Activated CD4-positive, alpha-beta T cell treated with anti-CD3 and anti-CD28 coated beads, Interleukin-2, Interleukin-6, amounts not matched to agents 100 ng/mL and 50 ng/mL, durations not matched to agents 16 hours and 8 hours (primary cell): ENCODE results near the gene MTUS2.

ENCODE experiments used
- DNase-seq: peaks from one replicate; pipeline ENCODE4 v3.0.0-alpha.2; 2020

Gene MTUS2

DNA sequence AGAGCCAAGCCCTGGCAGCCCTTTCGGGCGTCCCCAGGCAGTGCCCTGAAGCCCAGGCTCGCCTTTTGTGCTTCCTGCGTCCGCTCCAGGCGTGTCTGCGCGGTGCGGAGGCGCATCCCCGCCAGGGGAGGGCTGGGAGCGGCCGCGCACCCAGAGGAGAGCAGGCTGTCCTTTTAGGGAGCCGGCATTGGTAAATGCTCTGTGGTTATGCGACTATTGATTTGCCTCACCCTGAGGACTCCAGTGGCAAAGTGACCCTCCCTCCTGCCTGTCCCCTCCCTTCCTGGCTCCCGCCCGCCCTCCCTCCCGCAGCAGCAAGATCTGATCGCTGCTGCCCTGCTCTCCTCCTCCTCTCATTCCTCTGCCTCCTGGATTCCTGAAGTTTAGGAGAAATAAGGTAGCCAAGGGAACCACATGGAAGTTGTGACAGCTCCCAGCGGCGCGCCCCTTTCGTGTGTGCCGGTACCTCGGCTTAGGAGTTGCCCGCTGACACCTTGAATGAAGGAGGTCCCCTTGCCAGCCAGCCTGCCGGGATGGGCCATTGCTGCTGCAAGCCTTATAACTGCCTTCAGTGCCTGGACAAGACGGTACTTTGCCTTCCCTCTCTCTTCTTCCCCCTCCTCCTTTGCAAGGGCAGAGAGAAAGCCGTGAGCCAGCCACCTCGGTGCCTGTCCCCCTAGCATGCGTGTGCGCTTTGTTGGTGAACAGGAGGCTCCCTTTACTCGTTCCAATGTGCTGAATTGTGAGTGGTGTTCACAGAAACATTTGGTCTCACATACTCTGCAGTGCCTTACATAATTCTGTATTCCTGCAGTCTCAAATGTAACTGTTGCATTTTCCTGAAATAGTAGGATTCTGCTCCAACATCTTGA, 608.4 kb downstream of the MTUS2 start:
- DNase-seq: no peak

DNA sequence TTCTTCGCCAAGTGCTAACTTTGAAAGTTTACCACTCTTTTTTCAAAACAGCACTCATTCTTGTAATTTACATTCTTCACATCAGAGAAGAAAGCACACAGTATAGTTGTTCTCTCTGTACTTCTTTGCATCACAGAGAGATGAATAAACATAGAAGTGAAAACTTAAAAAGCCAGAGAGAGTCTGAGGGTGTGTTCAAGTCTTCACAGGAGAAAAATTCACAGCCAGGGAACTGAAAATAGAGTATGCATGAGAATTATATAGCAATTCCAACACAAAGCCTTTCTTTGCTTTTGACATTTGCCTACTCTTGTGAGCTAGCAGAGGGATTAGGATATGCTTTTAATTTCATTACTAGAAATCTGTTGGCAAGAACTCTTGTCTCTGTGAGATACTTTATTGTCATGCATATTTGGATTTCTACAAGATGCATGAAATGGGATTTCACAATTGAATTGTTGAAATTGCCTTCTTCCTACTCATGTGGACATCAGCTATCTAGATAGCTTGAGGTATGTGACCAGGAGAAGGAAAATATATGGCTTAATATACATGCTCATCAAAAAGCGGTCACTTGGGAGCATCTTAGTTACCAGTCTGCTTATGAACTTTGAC, 609.3 kb downstream of the MTUS2 start:
- no peak for DNase-seq

DNA sequence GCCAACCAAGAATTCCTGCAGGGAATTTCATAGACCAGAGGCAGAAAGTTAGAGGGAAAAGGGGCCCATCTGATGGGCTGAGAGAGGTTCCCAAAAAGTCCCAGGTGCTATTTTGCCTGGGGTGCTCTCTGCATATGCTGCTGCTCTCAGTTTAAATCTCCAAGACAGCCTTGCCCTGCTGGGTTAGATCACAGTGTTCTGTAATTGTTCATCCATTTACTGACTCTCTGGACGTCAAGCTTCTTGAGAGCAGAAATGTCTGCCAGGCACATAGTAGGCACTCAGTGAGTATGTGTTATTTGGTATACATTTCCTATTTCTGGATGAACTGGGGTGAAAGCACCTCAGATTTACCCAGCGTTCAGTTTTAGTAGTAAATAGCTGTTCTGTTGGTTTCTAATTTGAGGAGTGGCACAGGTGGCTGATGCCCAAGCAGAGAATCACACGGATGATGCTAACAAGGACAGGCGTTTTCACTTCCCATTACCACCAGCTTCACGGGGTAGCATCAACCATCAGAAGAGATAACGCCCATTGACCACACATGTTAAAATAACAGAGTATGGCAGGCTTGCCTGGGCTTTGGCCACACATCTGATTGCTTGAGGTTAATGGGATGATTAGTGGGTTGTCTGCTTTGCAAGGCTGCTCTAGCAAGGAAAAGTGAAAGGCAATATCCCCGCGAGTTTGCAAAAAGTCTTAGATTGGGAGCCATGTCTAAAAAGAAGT, 614.2 kb downstream of the MTUS2 start:
- no peak for DNase-seq

DNA sequence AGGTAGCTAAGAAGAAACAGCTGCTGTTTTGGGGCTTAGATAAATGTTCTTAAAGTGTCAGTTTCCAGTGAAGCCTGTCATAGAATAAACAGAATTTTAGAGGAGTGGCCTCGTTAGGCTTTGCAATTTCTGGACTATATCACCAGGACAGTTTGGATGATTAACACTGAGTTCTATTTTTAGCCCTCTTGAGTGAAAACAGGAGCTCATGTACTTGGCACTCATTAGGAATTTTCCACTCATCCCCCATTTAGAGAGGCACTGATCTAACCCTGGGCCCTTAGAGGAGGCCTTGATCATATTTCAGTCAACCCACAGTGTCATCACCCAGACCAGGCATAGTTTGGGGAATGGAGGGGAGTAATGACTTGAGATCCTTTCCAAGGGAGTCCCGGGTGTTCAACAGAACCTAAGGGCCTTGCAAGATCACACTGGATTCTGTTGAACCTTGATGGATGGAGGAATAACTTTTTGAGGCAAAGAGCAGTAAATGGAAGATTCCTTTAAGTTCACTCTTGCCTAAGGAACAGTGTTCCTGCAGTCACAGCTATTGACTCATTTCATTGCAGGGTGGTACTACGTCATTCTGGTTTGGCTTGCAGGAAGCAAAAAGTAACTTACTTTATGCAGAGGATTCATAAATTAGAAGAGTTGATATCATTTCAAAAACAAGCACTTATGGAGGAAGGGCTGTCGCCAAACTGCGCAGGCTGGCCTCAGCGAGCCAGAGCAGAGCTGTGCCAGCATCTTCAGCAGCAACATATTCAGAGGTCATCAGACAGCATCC, 615.2 kb downstream of the MTUS2 start:
- DNase-seq: no peak

DNA sequence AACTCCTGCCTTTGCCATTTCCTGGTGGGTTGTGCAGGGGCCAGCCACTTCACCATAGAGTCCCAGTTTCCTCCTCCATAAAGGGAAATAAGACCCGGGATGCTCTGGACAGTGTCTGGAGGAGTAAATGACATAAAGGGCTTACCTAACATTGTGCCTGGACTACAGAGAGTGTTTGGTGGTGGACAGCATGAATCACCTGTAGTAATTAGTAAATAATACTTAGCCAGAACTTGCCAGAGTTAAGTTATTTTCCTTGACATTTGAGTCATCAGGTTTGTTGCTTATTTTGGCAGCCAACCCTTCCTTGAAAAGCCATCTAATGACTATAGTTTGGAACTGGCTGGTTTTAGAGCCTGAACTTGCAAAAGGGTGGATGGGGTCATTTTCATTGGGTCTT, 616.2 kb downstream of the MTUS2 start:
- no peak for DNase-seq

DNA sequence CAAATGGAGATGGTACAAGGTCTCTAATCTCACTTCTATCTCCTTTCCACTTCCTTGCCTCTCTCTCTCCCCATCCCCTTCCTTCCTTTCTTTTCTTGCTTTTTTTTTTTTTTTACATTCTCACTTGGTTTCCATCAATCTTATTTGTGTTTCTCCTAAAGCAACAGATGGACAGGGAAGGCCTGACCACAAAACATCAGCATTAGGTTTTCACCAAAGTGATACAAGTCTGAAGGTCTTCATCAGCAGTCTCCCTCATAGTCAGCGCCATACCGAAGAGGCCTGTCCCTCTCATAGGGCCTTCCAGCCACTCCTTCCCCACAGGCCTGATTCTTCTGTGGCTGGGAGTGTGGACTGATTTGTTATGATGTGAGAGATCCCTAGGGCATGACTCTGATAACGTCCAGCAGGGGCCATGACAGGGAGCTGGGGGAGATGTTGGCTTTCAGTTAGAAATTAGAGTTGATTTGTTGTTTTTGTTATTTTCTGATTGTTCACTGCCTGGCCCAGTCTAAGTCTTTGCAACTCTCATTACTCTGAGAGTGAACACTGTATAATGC, 616.7 kb downstream of the MTUS2 start:
- DNase-seq: no peak

DNA sequence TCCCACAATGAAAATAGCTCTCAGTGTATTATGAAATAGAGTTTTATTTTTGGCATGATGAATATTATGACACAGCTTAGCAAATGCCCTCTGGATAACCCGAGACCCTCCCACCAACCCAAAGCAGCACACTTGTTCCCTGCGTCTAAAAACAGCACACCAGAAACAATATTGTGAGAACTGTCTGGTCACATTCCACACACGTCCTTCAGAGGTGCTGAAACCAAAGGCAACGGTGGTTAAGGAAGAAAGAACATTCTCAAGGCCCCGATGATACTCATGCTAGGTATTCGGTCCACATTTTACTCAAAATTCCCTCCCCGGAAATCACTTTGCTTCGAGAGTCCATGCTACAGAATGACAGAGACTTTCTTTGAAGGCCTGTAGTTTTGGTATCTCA, 618.6 kb downstream of the MTUS2 start:
- no peak for DNase-seq

DNA sequence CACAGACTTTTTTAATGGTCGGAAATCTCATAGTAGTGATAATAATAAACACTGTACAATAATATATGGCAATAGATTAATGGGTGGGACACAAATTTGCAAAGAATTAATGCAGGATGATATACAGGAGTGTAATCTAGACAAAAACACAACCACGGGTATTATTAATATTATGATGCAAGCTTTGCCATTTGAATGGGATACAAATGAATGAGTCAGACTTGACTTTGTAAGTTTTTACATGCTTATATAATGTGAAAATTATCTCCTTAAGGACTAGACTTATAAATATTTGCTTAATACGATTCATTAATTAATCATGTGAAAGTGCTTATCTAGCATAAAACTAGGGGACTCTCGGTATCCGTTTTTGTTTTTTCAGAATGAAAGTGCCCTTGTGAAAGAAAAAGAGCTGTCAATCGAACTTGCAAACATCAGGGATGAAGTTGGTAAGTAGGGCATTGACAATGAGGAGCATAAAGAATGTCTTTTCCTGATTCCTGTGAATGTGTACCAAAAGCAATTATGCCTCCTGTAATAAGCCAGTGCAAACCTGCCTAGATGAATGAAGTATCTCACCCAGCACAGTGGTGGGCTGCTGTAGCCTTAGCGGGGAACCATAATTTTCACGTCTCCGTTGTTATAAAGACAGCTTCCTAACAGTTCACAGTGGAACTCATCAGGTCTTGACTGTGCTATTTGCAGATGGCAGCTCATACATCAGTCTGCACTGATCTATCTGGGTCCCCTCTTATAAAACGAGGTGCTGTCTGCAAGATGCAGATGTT, 619.7 kb downstream of the MTUS2 start:
- DNase-seq: no peak

DNA sequence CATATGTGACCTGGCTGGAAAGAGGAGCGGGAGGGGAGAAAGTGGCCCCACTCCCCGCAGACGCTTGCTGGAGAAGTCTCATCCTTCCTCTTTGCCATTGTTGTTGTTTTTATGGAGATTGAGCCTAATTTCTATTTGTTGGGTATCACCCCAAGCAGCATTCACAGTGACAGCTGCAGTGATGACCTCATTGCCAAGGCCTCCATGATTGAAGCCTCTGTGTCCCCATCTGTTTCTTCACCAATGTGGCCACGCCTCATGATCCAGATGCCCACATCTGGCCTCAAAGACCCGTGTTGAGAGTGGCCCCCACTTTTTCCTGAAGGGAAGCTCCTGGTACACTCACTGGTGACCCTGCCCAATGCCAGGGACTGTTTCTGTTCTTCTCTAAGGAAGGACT, 621.2 kb downstream of the MTUS2 start:
- DNase-seq: no peak

DNA sequence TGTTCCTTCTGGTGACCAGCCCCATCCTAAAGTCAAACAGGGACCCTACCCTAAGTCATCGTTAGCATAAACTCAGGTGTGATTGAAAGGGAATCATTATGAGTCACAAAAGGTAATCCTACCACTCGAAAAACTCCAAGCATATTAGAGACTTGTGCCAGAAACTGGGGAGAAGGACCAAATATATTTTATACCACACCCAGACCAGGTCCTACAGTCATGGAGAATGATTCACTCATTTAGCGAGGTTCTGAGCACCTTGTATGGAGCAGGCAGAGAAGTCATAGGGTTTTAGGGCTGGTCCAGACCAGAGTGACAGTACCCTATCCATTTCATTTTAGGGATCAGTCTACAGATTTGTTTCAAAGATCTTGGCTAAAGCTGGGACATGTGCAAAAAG, 625.9 kb downstream of the MTUS2 start:
- no peak for DNase-seq

DNA sequence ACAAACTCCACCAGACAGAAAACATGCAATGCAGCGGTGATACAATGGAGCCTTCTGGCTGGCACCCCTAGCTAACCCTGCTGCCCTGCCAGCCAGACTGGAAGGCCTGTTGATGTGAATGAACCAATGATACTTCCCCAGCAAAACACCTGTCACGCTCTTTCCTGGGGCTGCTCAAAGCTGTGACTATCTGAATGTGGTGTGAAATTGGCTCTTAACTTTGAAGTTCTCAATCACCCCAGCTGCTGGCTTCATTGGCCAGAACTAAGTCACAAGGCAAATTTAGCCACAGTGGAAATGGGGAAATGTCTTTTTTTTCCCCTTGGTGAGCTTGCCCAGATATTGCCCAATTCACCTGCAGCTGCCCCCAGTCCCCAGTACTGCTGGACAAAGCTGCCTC, 628.0 kb downstream of the MTUS2 start:
- DNase-seq: no peak

DNA sequence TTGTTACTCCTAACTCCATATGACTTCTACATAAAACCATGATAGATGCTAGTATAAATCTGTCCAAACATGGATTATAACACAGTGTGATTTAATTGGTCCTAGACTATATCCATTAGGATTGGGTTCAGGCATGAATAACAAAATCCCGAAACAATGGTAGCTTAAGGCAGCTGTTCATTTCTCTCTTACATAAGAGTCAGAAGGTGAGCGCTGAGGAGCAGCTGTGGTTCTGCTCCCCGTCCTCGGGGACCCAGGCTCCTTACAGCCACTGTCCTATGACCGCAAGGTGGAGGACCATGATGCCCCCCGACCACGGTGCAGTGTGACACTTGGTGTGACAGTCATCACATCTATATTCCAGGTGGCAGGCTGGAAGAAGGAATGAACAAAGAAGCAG, 629.6 kb downstream of the MTUS2 start:
- no peak for DNase-seq

DNA sequence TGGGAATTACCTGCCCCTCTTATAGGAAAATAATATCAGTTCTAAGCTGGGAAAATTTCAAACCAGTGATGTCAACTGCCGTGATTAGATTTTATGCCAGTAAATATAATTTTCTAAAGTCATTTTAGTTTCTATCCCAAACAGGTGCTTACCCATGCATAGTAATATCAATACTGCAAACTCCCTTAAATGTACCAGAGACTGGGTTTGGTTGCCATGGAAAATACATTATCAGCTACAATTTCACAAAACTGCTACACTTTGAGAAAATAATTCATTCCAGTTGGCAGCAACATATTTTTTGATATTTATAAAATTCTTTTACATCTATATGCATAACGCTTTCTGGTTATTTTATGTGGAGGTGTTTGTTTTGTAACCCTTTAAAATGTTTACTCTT, 631.8 kb downstream of the MTUS2 start:
- no peak for DNase-seq

DNA sequence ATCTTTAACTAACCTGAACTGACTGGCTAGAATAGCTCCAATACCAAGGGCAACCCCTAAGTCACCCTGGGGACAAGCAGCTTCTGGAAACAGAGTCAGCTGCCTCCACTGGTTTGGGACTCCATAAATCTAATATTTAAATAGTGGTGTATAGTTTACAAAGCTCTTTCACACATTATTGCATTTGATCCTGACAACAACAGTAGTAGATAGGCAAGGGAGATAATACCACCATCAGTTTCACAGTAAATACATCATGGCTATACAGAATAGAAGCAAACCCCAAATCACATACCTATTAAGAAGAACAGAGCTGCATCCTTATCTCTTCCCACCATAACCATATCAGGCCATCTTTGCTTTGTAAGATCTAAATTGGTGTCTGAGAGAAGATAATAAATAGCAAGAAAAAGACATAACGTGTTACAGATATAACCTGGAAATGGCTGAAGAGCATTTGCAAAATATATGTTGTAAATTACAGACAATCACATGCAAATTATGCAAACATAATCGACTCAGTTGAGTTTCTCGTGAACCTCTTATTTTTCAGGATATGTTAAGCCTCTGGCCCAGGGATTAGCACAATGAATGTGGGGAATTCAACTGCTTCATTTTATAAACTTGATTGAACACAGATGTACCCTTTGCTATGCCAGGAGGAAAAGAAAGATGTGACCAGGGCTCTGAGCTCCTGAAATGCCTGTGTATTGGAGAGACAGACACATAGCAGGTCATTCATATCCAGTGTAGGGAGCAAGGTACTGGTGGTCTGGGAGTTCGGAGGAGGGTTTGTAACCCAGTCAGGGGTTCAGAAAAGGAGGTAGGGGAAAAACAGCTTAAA, 632.9 kb downstream of the MTUS2 start:
- no peak for DNase-seq

DNA sequence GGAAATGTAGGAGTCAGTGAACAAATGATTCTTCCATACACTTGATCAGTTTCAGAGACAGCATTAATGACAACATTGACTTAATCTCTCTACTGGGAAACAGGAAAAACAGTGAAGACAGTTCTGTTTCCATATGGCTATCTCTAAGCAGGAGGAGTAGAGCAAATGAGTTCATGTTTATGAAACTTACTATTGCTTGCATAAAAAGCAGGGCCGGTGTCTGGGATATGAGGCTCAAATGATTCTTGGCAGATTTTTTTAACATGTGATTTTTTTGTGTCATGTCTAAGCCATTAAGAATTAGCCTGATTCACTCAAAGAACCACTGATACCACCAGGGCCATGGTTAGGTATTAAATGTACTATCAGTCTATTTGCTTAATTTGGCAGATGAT, 633.5 kb downstream of the MTUS2 start:
- no peak for DNase-seq

DNA sequence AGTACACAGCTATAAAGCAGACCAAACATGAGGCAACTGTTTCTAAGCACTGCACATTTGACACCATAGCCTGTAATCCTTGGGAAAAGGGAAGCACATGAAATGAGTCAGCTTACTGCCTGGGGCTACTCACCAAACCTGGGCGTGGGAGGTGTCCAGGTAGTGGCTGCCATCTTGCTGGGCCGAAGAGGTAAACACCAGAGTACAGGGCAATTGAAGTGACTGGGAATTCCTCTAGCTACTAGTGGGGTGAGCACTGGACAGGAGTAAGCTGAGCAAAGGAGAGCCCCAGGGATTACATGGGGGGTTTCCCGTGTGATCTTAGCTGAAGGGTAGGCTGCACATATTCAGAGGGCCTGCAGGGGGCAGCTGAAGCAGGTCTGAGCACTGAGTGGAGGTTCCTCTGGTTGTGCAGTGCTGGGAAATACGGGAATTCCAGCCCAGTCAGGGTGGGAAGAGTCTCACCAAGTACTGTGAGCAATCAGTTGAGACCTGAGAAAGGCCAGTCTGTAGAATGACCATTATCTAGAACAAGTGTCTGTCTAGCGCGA, 634.9 kb downstream of the MTUS2 start:
- DNase-seq: peak; percentile 4

DNA sequence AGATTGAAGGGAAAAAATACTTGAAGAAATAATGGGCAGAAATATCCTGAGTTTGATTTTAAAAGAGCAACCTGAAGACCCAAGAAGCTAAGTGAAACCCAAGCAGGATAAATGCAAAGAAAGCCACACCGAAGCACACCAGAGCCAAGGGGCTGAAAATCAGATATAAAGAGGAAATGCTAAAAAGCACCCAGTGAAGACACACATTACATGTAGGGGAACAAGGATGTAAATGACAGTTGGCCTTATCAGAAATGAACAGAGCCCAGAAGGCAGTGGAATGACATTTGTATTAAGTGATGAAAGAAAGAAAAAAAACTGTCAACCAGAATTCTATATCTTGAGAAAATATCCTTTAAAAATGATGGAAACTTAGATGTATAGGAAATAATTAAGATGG, 636.3 kb downstream of the MTUS2 start:
- DNase-seq: no peak

DNA sequence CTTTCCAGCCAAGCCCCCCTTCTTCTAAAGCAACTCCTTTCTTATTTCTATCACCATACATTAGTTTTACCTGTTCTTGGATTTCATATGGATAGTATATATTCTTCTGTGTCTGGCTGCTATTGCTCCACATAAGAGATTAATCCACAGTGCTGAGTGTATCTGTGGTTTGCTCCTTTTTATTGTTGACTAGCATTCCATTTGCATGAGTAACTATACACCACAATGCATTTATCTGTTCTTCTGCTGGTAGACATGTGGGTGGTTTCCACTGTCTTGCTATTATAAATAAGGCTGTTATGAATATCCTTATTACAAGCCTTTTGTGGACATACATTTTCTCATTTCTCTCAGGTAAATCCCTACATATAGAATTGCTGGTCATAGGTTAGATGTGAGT, 637.2 kb downstream of the MTUS2 start:
- DNase-seq: no peak

DNA sequence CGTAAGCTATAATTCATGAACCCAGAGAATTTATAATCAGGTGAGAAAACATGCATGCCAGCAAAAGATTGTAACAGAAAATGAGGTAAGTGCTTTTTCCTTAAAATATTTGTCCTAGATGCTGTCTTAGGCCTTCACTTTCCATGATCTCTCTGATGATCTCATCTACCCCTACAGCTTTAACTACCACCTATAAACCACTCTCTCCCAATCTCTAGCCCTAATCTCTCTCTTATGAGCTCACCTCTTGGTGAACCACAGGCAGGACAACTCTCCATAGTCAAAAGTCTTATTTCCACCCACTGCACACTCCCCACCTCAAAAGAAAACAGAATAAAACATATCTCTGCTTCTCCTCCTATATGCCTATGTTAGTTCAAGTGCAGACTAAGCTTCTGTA, 638.3 kb downstream of the MTUS2 start:
- no peak for DNase-seq

DNA sequence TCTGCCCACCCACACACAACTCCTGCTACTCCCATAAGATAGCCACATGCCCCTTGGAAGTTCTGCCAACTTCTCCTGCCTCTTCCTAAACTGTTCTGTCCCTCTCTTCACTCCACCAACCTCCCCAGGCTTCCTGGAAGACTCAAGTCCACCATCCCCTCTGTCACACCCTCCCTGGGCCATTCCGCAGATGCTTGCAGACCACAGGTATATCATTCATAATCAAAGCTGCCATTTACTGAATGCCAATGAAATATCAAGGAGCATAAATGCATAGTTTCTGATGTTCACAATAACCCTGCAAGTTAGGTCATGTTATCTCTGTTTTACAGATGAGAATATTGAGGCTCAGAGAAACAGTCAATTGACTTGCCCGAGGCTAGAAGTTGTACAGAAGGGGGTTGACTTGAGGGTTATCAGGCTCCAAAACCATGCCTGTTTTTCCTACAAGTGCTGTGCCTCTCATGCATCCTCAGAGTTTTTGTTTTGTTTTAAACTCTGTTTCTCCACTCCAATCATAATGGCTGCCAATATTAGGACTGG, 639.7 kb downstream of the MTUS2 start:
- DNase-seq: no peak
